ENCODE measurements around the gene SLC35F6. TPM values are rescaled to one million over a fixed set of nuclear protein-coding genes. Genes with fewer than 3 reads are reported as not detected.

SLC35F6 gene
- total and polyA plus RNA-seq, 12 donors, result 13.2 to 36.2 (median 21.3) TPM

- DNase-seq (no peak), ATAC-seq (no peak)
- TF ChIP-seq CTCF (IDR thresholded peaks at IDR 0.05), result no peak
- intact Hi-C loops (cut with DNase I), result no loop called here
- H3K27me3 ChIP-seq, result no peaks in the 10 kb centered on the region
- H3K36me3 ChIP-seq, result no peaks in the 10 kb centered on the region
- peaks cover 2 to 12% (median 8%) of the 10 kb centered on the region in 9 donors for H3K4me1 ChIP-seq
- no peaks in the 10 kb centered on the region for H3K9me3 ChIP-seq
- WGBS, 2 donors, result 70 to 83% methylated on average over 6 of the region's 6 CpGs
- no peak overlapping the region for H3K27ac ChIP-seq
- no peak overlapping the region for H3K4me3 ChIP-seq
These were observed 23.7 kb upstream of the SLC35F6 start for GRCh38 chr2:26740346-26740745.

- no peaks in the 10 kb centered on the region for H3K9me3 ChIP-seq
- DNase-seq (no peak), ATAC-seq (no peak)
- no peaks in the 10 kb centered on the region for H3K36me3 ChIP-seq
- H3K4me3 ChIP-seq, result no peak overlapping the region
- H3K27me3 ChIP-seq, result no peaks in the 10 kb centered on the region
- no peak for TF ChIP-seq CTCF (IDR thresholded peaks at IDR 0.05)
- H3K4me1 ChIP-seq, result peaks cover 1 to 7% (median 5%) of the 10 kb centered on the region in 9 donors
- H3K27ac ChIP-seq, result no peak overlapping the region
- intact Hi-C loops (cut with DNase I), result no loop called here
- WGBS, 2 donors, result 55 to 63% methylated on average over 8 of the region's 8 CpGs
These were observed 23.2 kb upstream of the SLC35F6 start for GRCh38 chr2:26740890-26741302.

GRCh38 chr2:26742048-26742770 is 21.9 kb upstream of the SLC35F6 start:
- 91 to 92% methylated on average over 15 of the region's 15 CpGs for WGBS, 2 donors
- Histone ChIP-seq H3K4me1 (no peaks in the 10 kb centered on the region), H3K4me3 (no peak overlapping the region), H3K27ac (no peak overlapping the region), H3K9me3 (no peaks in the 10 kb centered on the region), H3K27me3 (no peaks in the 10 kb centered on the region), H3K36me3 (no peaks in the 10 kb centered on the region)
- intact Hi-C loops (cut with DNase I), result no loop called here
- no peak for TF ChIP-seq CTCF (IDR thresholded peaks at IDR 0.05)
- no peak for ATAC-seq
- no peak for DNase-seq

GRCh38 chr2:26743852-26744251 is 20.2 kb upstream of the SLC35F6 start:
- DNase-seq, result no peak
- Histone ChIP-seq H3K4me1 (no peaks in the 10 kb centered on the region), H3K27me3 (no peaks in the 10 kb centered on the region), H3K9me3 (no peaks in the 10 kb centered on the region), H3K36me3 (no peaks in the 10 kb centered on the region), H3K4me3 (no peak overlapping the region), H3K27ac (no peak overlapping the region)
- ATAC-seq, result no peak
- WGBS, 2 donors, result 85 to 87% methylated on average over 3 of the region's 3 CpGs
- intact Hi-C loops (cut with DNase I), result loop anchor here in 3 of 10 donors (2.0 kb wide), 1 partner anchor 139 kb away; no protein-coding TSS in a partner anchor
- TF ChIP-seq CTCF (IDR thresholded peaks at IDR 0.05), result no peak

All from heart right ventricle (tissue), 16 donors.